Measurements from ENCODE around the gene SLC5A9. TPM values are rescaled to one million over a fixed set of nuclear protein-coding genes. Genes with fewer than 3 reads are reported as not detected.

The SLC5A9 gene
- total and polyA plus RNA-seq, 2 of the 4 experiments (the other 2 are of a cell fraction) = not detected

- WGBS, 2 experiments (ENCODE audit: extremely low coverage in 2 of 2, insufficient read length in 1 of 2) = 20% methylated on average over 1 of the region's 3 CpGs; no CpG with 5 or more reads in 1 of the 2 experiments
- no peak for ATAC-seq (ENCODE audit: low read depth)
- POLR2A ChIA-PET (ENCODE audit: unreplicated experiment) = no interaction called here
Observed at GRCh38 chr1:48190881-48191280, 31.6 kb upstream of the SLC5A9 start.

More at GRCh38 chr1:48190881-48191280, 31.6 kb upstream of the SLC5A9 start:
- H3K9ac ChIP-seq (ENCODE audit: low read depth, low read length) = no peak overlapping the region
- no peak overlapping the region for H3K18ac ChIP-seq (ENCODE audit: low read depth, low read length)
- H3K79me1 ChIP-seq (ENCODE audit: low read depth in 1 of 2, low read length in 2 of 2) = no peaks in the 10 kb centered on the region
- in situ Hi-C loops (cut with MboI; ENCODE audit: low sequenced_read_pairs) = no loop called here
- H2BK20ac ChIP-seq (ENCODE audit: low read depth, low read length) = no peak overlapping the region
- H3K9me1 ChIP-seq (ENCODE audit: insufficient read depth, low read length) = no peaks in the 10 kb centered on the region
- no TSS peak for BruUV-seq (replicated peaks)
- no peaks in the 10 kb centered on the region for H3K4me1 ChIP-seq (ENCODE audit: control insufficient read depth, insufficient read depth, low read length)
- no peak for DNase-seq
- no peak overlapping the region for H3K4me2 ChIP-seq (ENCODE audit: low read depth, low read length)
- H4K20me1 ChIP-seq (ENCODE audit: insufficient read depth, low read length) = no peaks in the 10 kb centered on the region
- H3K27ac ChIP-seq (ENCODE audit: insufficient read depth, low read length) = no peak overlapping the region
- H4K91ac ChIP-seq (ENCODE audit: insufficient read depth, low read depth, low read length) = no peak overlapping the region
- no peak overlapping the region for H4K5ac ChIP-seq (ENCODE audit: low read depth, low read length)
- CTCF ChIA-PET = no interaction called here
- H3K9me3 ChIP-seq (ENCODE audit: control insufficient read depth, insufficient read depth, low read length) = peaks cover 13% of the 10 kb centered on the region
- H2AK5ac ChIP-seq (ENCODE audit: low read depth, low read length) = no peak overlapping the region
- no peak overlapping the region for H3K4ac ChIP-seq (ENCODE audit: low read depth, low read length)
- no peak overlapping the region for H2BK5ac ChIP-seq (ENCODE audit: low read depth, low read length, poor library complexity, severe bottlenecking)
- H4K8ac ChIP-seq (ENCODE audit: low read depth in 2 of 2, low read length in 2 of 2) = no peak overlapping the region
- H3K14ac ChIP-seq (replicated peaks; ENCODE audit: low read depth, low read length) = no peak overlapping the region
- dilution Hi-C loops (cut with HindIII; ENCODE audit: low sequenced_read_pairs, unreplicated experiment) = no loop called here
- H3K23ac ChIP-seq (ENCODE audit: low read depth, low read length) = no peak overlapping the region
- intact Hi-C loops (cut with micrococcal nuclease) = no loop called here
- H2AFZ ChIP-seq (replicated peaks; ENCODE audit: low read length, poor library complexity) = no peak overlapping the region
- no peak overlapping the region for H3K4me3 ChIP-seq (ENCODE audit: insufficient read depth, low read depth, low read length)
- TF ChIP-seq MAFK (IDR thresholded peaks at IDR 0.05; ENCODE audit: low read depth, low read length) (no peak), SMC3 (IDR thresholded peaks at IDR 0.05; ENCODE audit: low read depth, low read length) (no peak), CHD1 (IDR thresholded peaks at IDR 0.05; ENCODE audit: low read depth, low read length) (no peak), BHLHE40 (IDR thresholded peaks at IDR 0.05; ENCODE audit: low read depth, low read length) (no peak), MXI1 (IDR thresholded peaks at IDR 0.05; ENCODE audit: borderline replicate concordance, low read depth, low read length) (no peak), RAD21 (IDR thresholded peaks at IDR 0.05; ENCODE audit: low read length) (no peak), RCOR1 (IDR thresholded peaks at IDR 0.05; ENCODE audit: insufficient replicate concordance, low read length) (no peak), USF2 (IDR thresholded peaks at IDR 0.05; ENCODE audit: low read depth, low read length) (no peak)
- TF ChIP-seq, protein P1, sequence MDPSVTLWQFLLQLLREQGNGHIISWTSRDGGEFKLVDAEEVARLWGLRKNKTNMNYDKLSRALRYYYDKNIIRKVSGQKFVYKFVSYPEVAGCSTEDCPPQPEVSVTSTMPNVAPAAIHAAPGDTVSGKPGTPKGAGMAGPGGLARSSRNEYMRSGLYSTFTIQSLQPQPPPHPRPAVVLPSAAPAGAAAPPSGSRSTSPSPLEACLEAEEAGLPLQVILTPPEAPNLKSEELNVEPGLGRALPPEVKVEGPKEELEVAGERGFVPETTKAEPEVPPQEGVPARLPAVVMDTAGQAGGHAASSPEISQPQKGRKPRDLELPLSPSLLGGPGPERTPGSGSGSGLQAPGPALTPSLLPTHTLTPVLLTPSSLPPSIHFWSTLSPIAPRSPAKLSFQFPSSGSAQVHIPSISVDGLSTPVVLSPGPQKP (IDR thresholded peaks at IDR 0.05; ENCODE audit: borderline replicate concordance, low read depth, low read length) = no peak
- H3K27me3 ChIP-seq (ENCODE audit: control insufficient read depth, insufficient read depth, low read length) = no peaks in the 10 kb centered on the region
- H3K36me3 ChIP-seq (ENCODE audit: control insufficient read depth, insufficient read depth, low read length) = no peaks in the 10 kb centered on the region
- H2BK15ac ChIP-seq (ENCODE audit: low read depth, low read length) = no peak overlapping the region
- H2BK120ac ChIP-seq (ENCODE audit: low read depth, low read length) = no peak overlapping the region
- H2AK9ac ChIP-seq (replicated peaks; ENCODE audit: low read depth, low read length, poor library complexity) = no peak overlapping the region
- H3K56ac ChIP-seq (ENCODE audit: extremely low read depth, insufficient read depth, low read length) = no peak overlapping the region
